ENCODE measurements around the gene LAMC2. TPM values are rescaled to one million over a fixed set of nuclear protein-coding genes. Genes with fewer than 3 reads are reported as not detected.

Gene LAMC2
- total RNA-seq, 1 donor from 2014 or later = 13.3 TPM

- Histone ChIP-seq H3K4me1 (peaks cover 4% of the 10 kb centered on the region), H3K27ac (peak overlapping the region; percentile 63), H3K4me3 (no peak overlapping the region), H3K9me3 (no peaks in the 10 kb centered on the region), H3K36me3 (no peaks in the 10 kb centered on the region), H3K27me3 (no peaks in the 10 kb centered on the region)
- peak in 1 of 2 donors; percentile 99 for DNase-seq (ENCODE audit: extremely low spot score in 2 of 2)
- TF ChIP-seq POLR2A (IDR thresholded peaks at IDR 0.05) = no peak
- peak; percentile 22 to 49 for TF ChIP-seq POLR2AphosphoS5 (IDR thresholded peaks at IDR 0.05; ENCODE audit: insufficient read depth in 1 of 2, low read depth in 1 of 2)
- TF ChIP-seq CTCF (IDR thresholded peaks at IDR 0.05) = no peak
- intact Hi-C loops (cut with DNase I) = loop anchor here (2.0 kb wide), 1 partner anchor 221 kb away; the partner anchor contains the start of gene LAMC1
Measured at GRCh38 chr1:183243161-183244050, 57.3 kb downstream of the LAMC2 start.

GRCh38 chr1:183244466-183244865, 58.4 kb downstream of the LAMC2 start:
- no peaks in the 10 kb centered on the region for H3K9me3 ChIP-seq
- no peak for TF ChIP-seq POLR2A (IDR thresholded peaks at IDR 0.05)
- TF ChIP-seq POLR2AphosphoS5 (IDR thresholded peaks at IDR 0.05; ENCODE audit: insufficient read depth in 1 of 2, low read depth in 1 of 2) = peak; percentile 18 to 77
- no peak for TF ChIP-seq CTCF (IDR thresholded peaks at IDR 0.05)
- peak overlapping the region; percentile 63 for H3K27ac ChIP-seq
- peaks cover 4% of the 10 kb centered on the region for H3K4me1 ChIP-seq
- H3K27me3 ChIP-seq = no peaks in the 10 kb centered on the region
- intact Hi-C loops (cut with DNase I) = loop anchor here (2.0 kb wide), 1 partner anchor 222 kb away; the partner anchor contains the start of gene LAMC1
- H3K36me3 ChIP-seq = no peaks in the 10 kb centered on the region
- no peak overlapping the region for H3K4me3 ChIP-seq
- DNase-seq (ENCODE audit: extremely low spot score in 2 of 2) = peak in 1 of 2 donors; percentile 96

- Histone ChIP-seq H3K36me3 (no peaks in the 10 kb centered on the region), H3K27me3 (no peaks in the 10 kb centered on the region), H3K27ac (peak overlapping the region; percentile 40), H3K4me1 (peaks cover 4% of the 10 kb centered on the region), H3K4me3 (no peak overlapping the region), H3K9me3 (no peaks in the 10 kb centered on the region)
- DNase-seq (ENCODE audit: extremely low spot score in 2 of 2) = peak in 1 of 2 donors; percentile 79
- intact Hi-C loops (cut with DNase I) = loop anchor here (2.0 kb wide), 1 partner anchor 223 kb away; the partner anchor contains the start of gene LAMC1
- TF ChIP-seq CTCF (IDR thresholded peaks at IDR 0.05) = no peak
- no peak for TF ChIP-seq POLR2A (IDR thresholded peaks at IDR 0.05)
- no peak for TF ChIP-seq POLR2AphosphoS5 (IDR thresholded peaks at IDR 0.05; ENCODE audit: insufficient read depth in 1 of 2, low read depth in 1 of 2)
Measured at GRCh38 chr1:183245357-183245756, 59.3 kb downstream of the LAMC2 start.

GRCh38 chr1:183246436-183246835, 60.4 kb downstream of the LAMC2 start:
- H3K36me3 ChIP-seq = no peaks in the 10 kb centered on the region
- peaks cover 2% of the 10 kb centered on the region for H3K4me1 ChIP-seq
- H3K9me3 ChIP-seq = no peaks in the 10 kb centered on the region
- DNase-seq (ENCODE audit: extremely low spot score in 2 of 2) = no peak
- H3K27ac ChIP-seq = no peak overlapping the region
- no peaks in the 10 kb centered on the region for H3K27me3 ChIP-seq
- no peak for TF ChIP-seq CTCF (IDR thresholded peaks at IDR 0.05)
- TF ChIP-seq POLR2AphosphoS5 (IDR thresholded peaks at IDR 0.05; ENCODE audit: insufficient read depth in 1 of 2, low read depth in 1 of 2) = no peak
- TF ChIP-seq POLR2A (IDR thresholded peaks at IDR 0.05) = no peak
- H3K4me3 ChIP-seq = no peak overlapping the region
- intact Hi-C loops (cut with DNase I) = no loop called here

- Histone ChIP-seq H3K4me3 (no peak overlapping the region), H3K9me3 (no peaks in the 10 kb centered on the region), H3K27ac (no peak overlapping the region), H3K36me3 (no peaks in the 10 kb centered on the region), H3K27me3 (no peaks in the 10 kb centered on the region), H3K4me1 (no peaks in the 10 kb centered on the region)
- no peak for DNase-seq (ENCODE audit: extremely low spot score in 2 of 2)
- no peak for TF ChIP-seq CTCF (IDR thresholded peaks at IDR 0.05)
- no peak for TF ChIP-seq POLR2AphosphoS5 (IDR thresholded peaks at IDR 0.05; ENCODE audit: insufficient read depth in 1 of 2, low read depth in 1 of 2)
- TF ChIP-seq POLR2A (IDR thresholded peaks at IDR 0.05) = no peak
- intact Hi-C loops (cut with DNase I) = no loop called here
Measured at GRCh38 chr1:183247066-183247465, 61.0 kb downstream of the LAMC2 start.

Measured in vagina (tissue), 2 donors.